IMR-90 (cell line): ENCODE results near the gene COX5B. TPM values are rescaled to one million over a fixed set of nuclear protein-coding genes. Genes with fewer than 3 reads are reported as not detected.

Experiments used
- ATAC-seq: fragments of 200-7000 bp; cut with Tn5 transposase; 2 replicates; pipeline ENCODE4 v1.9.1; 2020; ENCODE audit warnings: low read depth, mild to moderate bottlenecking, moderate library complexity
- BruUV-seq: library from RNA; stranded (reverse); fragments of 400-500 nt; replicated peaks from 2 replicates; lab custom pipeline; 2021; lab: Mats Ljungman, UMichigan
- CTCF ChIA-PET: fragments of 300-600 bp; formaldehyde crosslinking; extraction: SDS; loops from one replicate; lab custom pipeline; 2021; ENCODE audit warnings: antibody characterized with exemption; lab: Yijun Ruan, JAX
- POLR2A ChIA-PET: fragments of 300-600 bp; sonication (Branson Sonifier 250); formaldehyde crosslinking; loops from one replicate; lab custom pipeline; 2022; ENCODE audit warnings: antibody characterized with exemption; ENCODE audit not compliant: unreplicated experiment; lab: Charles Lee
- DNase-seq: peaks from one replicate; pipeline ENCODE4 v3.0.0; 2013
- H2AFZ ChIP-seq: replicated peaks from 2 replicates; pipeline ENCODE3; 2013; ENCODE audit warnings: low read length, mild to moderate bottlenecking; ENCODE audit not compliant: poor library complexity
- H2AK5ac ChIP-seq: 2 replicates; pipeline ENCODE4 v1.6.1; 2013; ENCODE audit warnings: low read depth, low read length, inconsistent platforms
- H2AK9ac ChIP-seq: replicated peaks from 2 replicates; pipeline ENCODE3; 2013; ENCODE audit warnings: mild to moderate bottlenecking, low read depth, low read length, moderate library complexity; ENCODE audit not compliant: poor library complexity
- H2BK120ac ChIP-seq: 2 replicates; pipeline ENCODE4 v1.6.1; 2013; ENCODE audit warnings: low read depth, low read length, inconsistent platforms
- H2BK15ac ChIP-seq: 3 replicates; pipeline ENCODE4 v1.6.1; 2013; ENCODE audit warnings: low read depth, low read length, inconsistent platforms
- H2BK20ac ChIP-seq: 2 replicates; pipeline ENCODE4 v1.6.1; 2013; ENCODE audit warnings: low read depth, mild to moderate bottlenecking, inconsistent platforms, low read length, moderate library complexity
- H2BK5ac ChIP-seq: 2 replicates; pipeline ENCODE4 v1.6.1; 2013; ENCODE audit warnings: mild to moderate bottlenecking, low read depth, low read length, inconsistent platforms; ENCODE audit not compliant: poor library complexity, severe bottlenecking
- H3K14ac ChIP-seq: replicated peaks from 2 replicates; pipeline ENCODE4 v1.6.1; 2013; ENCODE audit warnings: low read depth, low read length, inconsistent platforms
- H3K18ac ChIP-seq: 2 replicates; pipeline ENCODE4 v1.6.1; 2013; ENCODE audit warnings: low read depth, low read length, control low read depth
- H3K23ac ChIP-seq: 2 replicates; pipeline ENCODE4 v1.6.1; 2013; ENCODE audit warnings: low read depth, low read length, inconsistent platforms
- H3K27ac ChIP-seq: 2 replicates; pipeline ENCODE4 v1.5.1; 2013; ENCODE audit warnings: mild to moderate bottlenecking, control low read depth, low read length; ENCODE audit not compliant: insufficient read depth
- H3K27me3 ChIP-seq: 2 replicates; pipeline ENCODE4 v1.6.1; 2013; ENCODE audit warnings: low read length; ENCODE audit not compliant: control insufficient read depth, insufficient read depth
- H3K36me3 ChIP-seq: 2 replicates; pipeline ENCODE4 v1.6.1; 2013; ENCODE audit warnings: low read length, mixed read lengths; ENCODE audit not compliant: control insufficient read depth, insufficient read depth
- H3K4ac ChIP-seq: 2 replicates; pipeline ENCODE4 v1.6.1; 2013; ENCODE audit warnings: low read depth, low read length, inconsistent platforms
- H3K4me1 ChIP-seq: 2 replicates; pipeline ENCODE4 v1.6.1; 2013; ENCODE audit warnings: low read length, mixed read lengths; ENCODE audit not compliant: control insufficient read depth, insufficient read depth
- H3K4me2 ChIP-seq: 2 replicates; pipeline ENCODE4 v1.6.1; 2013; ENCODE audit warnings: low read depth, mild to moderate bottlenecking, control low read depth, low read length, moderate library complexity
- H3K4me3 ChIP-seq: 2 replicates; pipeline ENCODE4 v1.5.1; 2013; ENCODE audit warnings: low read depth, mild to moderate bottlenecking, control low read depth, low read length, moderate library complexity; ENCODE audit not compliant: insufficient read depth
- H3K56ac ChIP-seq: 2 replicates; pipeline ENCODE4 v1.6.1; 2013; ENCODE audit warnings: low read length, inconsistent platforms; ENCODE audit not compliant: insufficient read depth; ENCODE audit errors: extremely low read depth
- H3K79me1 ChIP-seq, 2 experiments: 2 replicates each; pipeline ENCODE4 v1.6.1; 2013; ENCODE audit warnings: low read length in 2 of 2, inconsistent platforms in 1 of 2, low read depth in 1 of 2
- H3K9ac ChIP-seq: 2 replicates; pipeline ENCODE4 v1.6.1; 2013; ENCODE audit warnings: low read depth, low read length, control low read depth
- H3K9me1 ChIP-seq: 2 replicates; pipeline ENCODE4 v1.6.1; 2013; ENCODE audit warnings: low read length, inconsistent platforms; ENCODE audit not compliant: insufficient read depth
- H3K9me3 ChIP-seq: 2 replicates; pipeline ENCODE4 v1.6.1; 2013; ENCODE audit warnings: low read length; ENCODE audit not compliant: control insufficient read depth, insufficient read depth
- H4K20me1 ChIP-seq: 2 replicates; pipeline ENCODE4 v1.6.1; 2013; ENCODE audit warnings: low read length, inconsistent platforms; ENCODE audit not compliant: insufficient read depth
- H4K5ac ChIP-seq: 2 replicates; pipeline ENCODE4 v1.6.1; 2013; ENCODE audit warnings: mild to moderate bottlenecking, low read depth, low read length, control low read depth
- H4K8ac ChIP-seq, 2 experiments: 2 replicates each; pipeline ENCODE4 v1.6.1; 2013; ENCODE audit warnings: low read depth in 2 of 2, low read length in 2 of 2, control low read depth in 1 of 2, inconsistent platforms in 1 of 2
- H4K91ac ChIP-seq: 2 replicates; pipeline ENCODE4 v1.6.1; 2013; ENCODE audit warnings: low read depth, low read length, inconsistent platforms; ENCODE audit not compliant: insufficient read depth
- BHLHE40 ChIP-seq: fragments of 150-350 bp; IDR thresholded peaks from 2 replicates; pipeline ENCODE4 v1.6.1; 2016; ENCODE audit warnings: mild to moderate bottlenecking, low read depth, low read length
- CHD1 ChIP-seq: IDR thresholded peaks from 2 replicates; pipeline ENCODE4 v1.6.1; 2012; ENCODE audit warnings: low read depth, low read length, improper control_type of control experiment
- MAZ ChIP-seq: IDR thresholded peaks from 2 replicates; pipeline ENCODE4 v1.6.1; 2012; ENCODE audit warnings: low read depth, mild to moderate bottlenecking, low read length, improper control_type of control experiment, moderate library complexity, borderline replicate concordance
- NFE2L2 ChIP-seq: fragments of 150-350 bp; IDR thresholded peaks from 2 replicates; pipeline ENCODE4 v1.6.1; 2016; ENCODE audit warnings: low read depth, mild to moderate bottlenecking, low read length
- WGBS, 2 experiments: methylation state at CpG; one replicate each; pipeline versions ENCODE4 v1.1.5 to v1.1.7; 2013; ENCODE audit warnings: missing lambda C conversion rate in 2 of 2; ENCODE audit not compliant: insufficient read length in 1 of 2; ENCODE audit errors: extremely low coverage in 2 of 2; 5-methylcytosine and 5-hydroxymethylcytosine counted together
- dilution Hi-C: fragments of 300-500 bp; cut with HindIII; formaldehyde crosslinking; loops from one replicate; pipeline ENCODE4 v1.14.3; 2018; ENCODE audit warnings: low sequenced_read_pairs; ENCODE audit not compliant: unreplicated experiment
- in situ Hi-C: fragments of 300-500 bp; cut with MboI; formaldehyde crosslinking; loops from 3 replicates; pipeline ENCODE4 v1.14.3; 2019; ENCODE audit warnings: low sequenced_read_pairs, inconsistent platforms, mixed read lengths
- intact Hi-C: fragments of 100-400 bp; cut with micrococcal nuclease; formaldehyde crosslinking; loops from 2 replicates; pipeline ENCODE4 v1.10.0; 2022
- polyA plus RNA-seq, 3 experiments: library from polyadenylated mRNA; depleted of rRNA; stranded (reverse); fragments of >200 nt; gene quantifications; 2 replicates each; pipeline ENCODE4 v1.2.3, GENCODE V29; 2012; ENCODE audit warnings: low replicate concordance in 1 of 3
- total RNA-seq: library from RNA; depleted of rRNA; stranded (reverse); fragments of >200 nt; gene quantifications from 2 replicates; pipeline ENCODE4 v1.2.3, GENCODE V29; 2012

The COX5B gene
- total and polyA plus RNA-seq, 2 of the 4 experiments (the other 2 are of a cell fraction) = 140 to 272 TPM

DNA sequence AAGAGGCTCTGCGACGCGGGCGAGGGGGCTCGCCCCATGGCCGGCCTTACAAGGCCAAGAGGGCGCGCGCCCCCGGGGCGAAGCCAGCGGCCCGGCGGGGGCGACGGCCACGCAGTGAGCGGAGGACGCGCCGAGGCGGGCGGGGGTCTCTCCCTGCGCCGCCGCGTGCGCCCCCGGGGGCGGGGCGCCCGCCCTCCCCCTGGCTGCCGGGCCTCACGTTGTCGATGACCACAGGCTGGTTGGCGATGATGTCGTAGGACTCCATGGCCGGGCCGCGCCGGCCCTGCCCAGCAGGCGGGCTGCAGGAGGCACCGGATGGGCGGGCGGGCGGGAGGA is 17.7 kb downstream of the COX5B start:
- peaks cover 12 to 43% of the 10 kb centered on the region in 2 experiments; a peak in 3 of 4 replicates for H3K79me1 ChIP-seq
- peak overlapping the region; percentile 57 for H3K4me3 ChIP-seq
- ChIA-PET CTCF (interaction anchor here (0.6 to 1.5 kb wide), 4 partner anchors 12 to 62 kb away, joined by 3 to 5 read pairs (median 4); no protein-coding TSS in a partner anchor), POLR2A (interaction anchor here (2.8 kb wide), 1 partner anchor 18 kb away, joined by 15 read pairs; the partner anchor contains the start of gene COX5B)
- 0 out of 2 replicates have a peak, but pooled peaks cover 8% of the 10 kb centered on the region for H4K20me1 ChIP-seq
- H4K5ac ChIP-seq = 0 out of 2 replicates have a peak overlapping the region, but pooled peaks have one; percentile 72
- no peak overlapping the region; the same call in 1 of the 2 replicates for H2AK5ac ChIP-seq
- in situ Hi-C loops (loop anchor here (25.0 kb wide), 1 partner anchor 1601 kb away; no protein-coding TSS in a partner anchor), intact Hi-C loops (no loop called here), dilution Hi-C loops (no loop called here)
- peaks cover 9% of the 10 kb centered on the region for H3K4me1 ChIP-seq
- H3K27ac ChIP-seq = peak overlapping the region; percentile 95
- H2AK9ac ChIP-seq = peak overlapping the region; percentile 97
- no peak for DNase-seq
- no peak overlapping the region for H3K23ac ChIP-seq
- WGBS, 2 experiments = 1% methylated on average over 22 of the region's 46 CpGs; no CpG with 5 or more reads in 1 of the 2 experiments
- no peaks in the 10 kb centered on the region for H3K27me3 ChIP-seq
- H2BK20ac ChIP-seq = no peak overlapping the region
- peak overlapping the region; percentile 73; the same call in 1 of the 2 replicates for H2BK120ac ChIP-seq
- no peaks in the 10 kb centered on the region for H3K9me3 ChIP-seq
- H3K18ac ChIP-seq = no peak overlapping the region
- BruUV-seq = no TSS peak
- peak overlapping the region; percentile 91 for H2BK5ac ChIP-seq
- ATAC-seq = no peak
- no peak overlapping the region for H3K14ac ChIP-seq
- H3K9me1 ChIP-seq = peaks cover 9% of the 10 kb centered on the region
- peak overlapping the region; percentile 96; the same call in 1 of the 2 replicates for H3K4me2 ChIP-seq
- peak overlapping the region; percentile 89 for H2AFZ ChIP-seq
- peak overlapping the region; percentile 77 for H3K9ac ChIP-seq
- peak overlapping the region; percentile 90 for H3K4ac ChIP-seq
- peak overlapping the region in 1 of 2 experiments; percentile 78; a peak in 2 of 4 replicates for H4K8ac ChIP-seq
- no peak overlapping the region for H3K56ac ChIP-seq
- TF ChIP-seq BHLHE40 = no peak
- no peak for TF ChIP-seq CHD1
- peak; percentile 51; the same call in 1 of the 2 replicates for TF ChIP-seq MAZ
- TF ChIP-seq NFE2L2 = no peak
- H2BK15ac ChIP-seq = no peak overlapping the region
- peaks cover 9% of the 10 kb centered on the region; the same call in 1 of the 2 replicates for H3K36me3 ChIP-seq
- peak overlapping the region; percentile 94 for H4K91ac ChIP-seq
